Activated T-cell treated with anti-CD3 and anti-CD28 coated beads for 24 hours (primary cell): ENCODE measurements around the gene LAIR2.

ENCODE experiments used
- DNase-seq: peaks from one replicate; pipeline ENCODE4 v3.0.0-alpha.2; 2020; ENCODE audit warnings: low read depth

The LAIR2 gene

GRCh38 chr19:54534156-54534555, 31.5 kb downstream of the LAIR2 start:
- DNase-seq = no peak

GRCh38 chr19:54535601-54536000, 33.0 kb downstream of the LAIR2 start:
- DNase-seq = no peak

GRCh38 chr19:54536956-54537355, 34.3 kb downstream of the LAIR2 start:
- DNase-seq = no peak

- no peak for DNase-seq
These were observed 39.1 kb downstream of the LAIR2 start for GRCh38 chr19:54541712-54542111.

- no peak for DNase-seq
These were observed 46.2 kb downstream of the LAIR2 start for GRCh38 chr19:54548806-54549205.

- DNase-seq = no peak
These were observed 46.6 kb downstream of the LAIR2 start for GRCh38 chr19:54549224-54549623.

- no peak for DNase-seq
These were observed 48.7 kb downstream of the LAIR2 start for GRCh38 chr19:54551293-54551692.

- no peak for DNase-seq
These were observed 49.6 kb downstream of the LAIR2 start for GRCh38 chr19:54551950-54552912.

GRCh38 chr19:54552913-54553310, 50.3 kb downstream of the LAIR2 start:
- DNase-seq = no peak

- no peak for DNase-seq
These were observed 51.4 kb downstream of the LAIR2 start for GRCh38 chr19:54554006-54554405.

GRCh38 chr19:54554896-54555295, 52.3 kb downstream of the LAIR2 start:
- no peak for DNase-seq

GRCh38 chr19:54556194-54556593, 53.6 kb downstream of the LAIR2 start:
- DNase-seq = no peak

GRCh38 chr19:54558339-54558738, 55.7 kb downstream of the LAIR2 start:
- no peak for DNase-seq
